LHCN-M2 (cell line): Measurements from ENCODE around the gene C4BPA. TPM values are rescaled to one million over a fixed set of nuclear protein-coding genes. Genes with fewer than 3 reads are reported as not detected.

Experiments used
- DNase-seq: peaks from one replicate; pipeline ENCODE4 v3.0.0-alpha.2; 2012; ENCODE audit warnings: low read depth
- polyA plus RNA-seq: library from polyadenylated mRNA; unstranded; fragments of >200 nt; gene quantifications from one replicate; pipeline ENCODE4 v1.2.1, GENCODE V29; 2012; ENCODE audit warnings: missing spikeins
- total RNA-seq: library from RNA; depleted of rRNA; stranded (reverse); fragments of >200 nt; gene quantifications from 2 replicates; pipeline ENCODE4 v1.2.3, GENCODE V29; 2014; rRNA removed

Gene C4BPA
- not detected in 2 replicates for total RNA-seq
- polyA plus RNA-seq, result not detected

DNA sequence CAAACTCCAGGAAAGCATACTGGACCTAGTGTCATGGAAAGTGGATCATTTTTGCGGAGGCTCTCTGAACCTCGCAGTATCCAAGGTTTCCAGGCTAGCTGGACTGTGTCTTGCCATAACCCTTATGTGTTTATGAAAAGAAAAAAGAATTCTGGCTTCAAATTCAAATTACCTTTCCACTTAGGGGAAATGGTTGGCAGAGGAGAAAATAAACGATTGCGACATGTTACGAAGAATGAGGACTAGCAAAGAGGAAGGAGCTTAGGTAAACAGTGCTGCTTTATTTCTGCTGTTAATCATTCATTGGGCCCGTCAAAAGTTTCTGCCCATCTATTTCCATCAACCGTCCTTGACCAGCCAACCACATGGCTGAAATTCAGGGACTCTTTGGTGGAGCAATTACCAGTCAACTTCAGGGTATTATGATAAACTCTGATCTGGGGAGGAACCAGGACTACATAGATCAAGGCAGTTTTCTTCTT, at the start of gene C4BPA:
TSS of gene C4BPA (plus strand) at position 342 of the 482 bp plus-strand sequence. CDS start 8,793 bp downstream, outside the sequence.
- DNase-seq, result no peak

DNA sequence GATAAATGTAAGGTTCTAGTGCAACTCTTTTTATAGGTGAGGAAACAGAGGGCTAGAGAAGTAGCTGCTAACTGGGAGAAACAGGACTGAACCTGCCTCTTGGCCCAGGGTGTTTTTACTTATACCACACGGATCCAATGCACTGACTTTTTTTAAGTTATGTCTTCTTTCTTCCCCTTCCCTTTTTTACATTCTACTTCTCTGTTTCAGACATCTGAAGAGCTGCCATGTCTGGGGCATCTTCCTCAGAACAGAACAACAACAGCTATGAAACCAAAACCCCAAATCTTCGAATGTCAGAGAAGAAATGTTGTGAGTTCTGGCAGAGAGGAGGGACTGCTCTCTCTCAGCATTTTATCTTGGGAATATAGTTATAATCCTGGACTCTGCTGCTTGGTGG, 49.5 kb upstream of the C4BPA start:
- DNase-seq, result no peak

DNA sequence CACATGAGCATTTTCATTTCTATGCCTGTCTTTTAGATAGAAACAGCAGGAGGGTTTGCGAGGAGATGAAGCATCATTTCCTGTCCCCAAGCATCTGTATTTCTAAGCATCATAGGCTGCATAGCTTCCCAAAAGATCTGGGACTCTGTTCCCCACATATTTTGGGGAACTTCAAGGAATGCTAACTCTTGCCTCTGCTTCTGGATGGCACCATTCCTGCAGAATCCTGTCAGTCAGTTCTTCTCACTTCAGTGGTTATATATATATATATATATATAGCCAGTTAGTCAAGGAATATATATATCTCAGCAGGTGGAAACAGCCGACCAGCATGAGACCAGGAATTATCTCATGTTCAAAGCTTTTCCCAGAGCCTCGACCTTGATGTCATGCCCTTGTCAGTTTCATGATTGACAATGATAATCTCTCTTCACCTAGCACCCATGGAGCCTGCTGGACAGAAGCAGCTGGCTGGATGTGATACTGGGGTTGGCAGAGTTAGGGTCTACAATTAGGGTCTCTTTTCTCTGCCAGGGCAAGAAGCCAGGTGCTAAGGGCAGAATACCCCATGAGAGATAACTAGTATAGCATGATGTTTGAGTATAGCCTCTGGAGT, 48.5 kb upstream of the C4BPA start:
- no peak for DNase-seq

DNA sequence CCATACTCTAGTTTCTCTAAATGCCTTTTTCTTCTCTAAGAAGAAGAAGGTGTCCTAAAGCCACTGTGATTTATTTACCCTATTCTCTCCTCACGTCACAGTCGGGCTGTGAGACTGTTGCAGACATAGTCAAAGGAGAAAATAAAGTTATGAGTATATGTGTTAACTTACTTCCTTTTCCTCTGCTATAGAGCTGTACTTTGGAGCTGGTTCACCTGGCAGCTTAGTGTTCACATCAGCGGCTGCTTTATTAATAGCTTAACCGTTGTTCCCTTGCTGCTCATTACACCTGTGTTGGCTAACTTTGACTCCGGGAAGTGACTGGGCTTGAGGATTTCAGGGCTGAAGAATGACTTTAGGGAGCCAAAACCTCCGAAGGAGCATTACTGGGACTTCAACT, 47.4 kb upstream of the C4BPA start:
- no peak for DNase-seq

DNA sequence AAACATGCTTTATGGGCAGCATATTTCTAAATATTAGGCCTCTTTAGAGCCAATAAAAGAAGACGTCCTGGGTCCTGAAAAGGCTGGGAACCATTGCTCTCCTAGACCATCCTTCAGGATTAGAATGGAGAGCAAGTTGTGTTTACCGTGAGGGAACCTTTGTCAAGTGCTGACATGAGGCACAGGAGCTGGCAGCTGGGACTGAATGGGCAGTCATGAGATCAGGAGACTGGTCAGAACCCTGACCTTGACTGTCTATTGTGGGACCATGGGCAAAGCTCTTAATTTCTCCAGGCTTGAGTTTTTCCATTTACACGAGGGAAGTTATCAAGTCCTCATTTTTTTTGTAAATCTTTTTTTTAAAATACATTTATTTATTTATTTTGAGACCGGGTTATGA, 45.8 kb upstream of the C4BPA start:
- DNase-seq, result no peak

DNA sequence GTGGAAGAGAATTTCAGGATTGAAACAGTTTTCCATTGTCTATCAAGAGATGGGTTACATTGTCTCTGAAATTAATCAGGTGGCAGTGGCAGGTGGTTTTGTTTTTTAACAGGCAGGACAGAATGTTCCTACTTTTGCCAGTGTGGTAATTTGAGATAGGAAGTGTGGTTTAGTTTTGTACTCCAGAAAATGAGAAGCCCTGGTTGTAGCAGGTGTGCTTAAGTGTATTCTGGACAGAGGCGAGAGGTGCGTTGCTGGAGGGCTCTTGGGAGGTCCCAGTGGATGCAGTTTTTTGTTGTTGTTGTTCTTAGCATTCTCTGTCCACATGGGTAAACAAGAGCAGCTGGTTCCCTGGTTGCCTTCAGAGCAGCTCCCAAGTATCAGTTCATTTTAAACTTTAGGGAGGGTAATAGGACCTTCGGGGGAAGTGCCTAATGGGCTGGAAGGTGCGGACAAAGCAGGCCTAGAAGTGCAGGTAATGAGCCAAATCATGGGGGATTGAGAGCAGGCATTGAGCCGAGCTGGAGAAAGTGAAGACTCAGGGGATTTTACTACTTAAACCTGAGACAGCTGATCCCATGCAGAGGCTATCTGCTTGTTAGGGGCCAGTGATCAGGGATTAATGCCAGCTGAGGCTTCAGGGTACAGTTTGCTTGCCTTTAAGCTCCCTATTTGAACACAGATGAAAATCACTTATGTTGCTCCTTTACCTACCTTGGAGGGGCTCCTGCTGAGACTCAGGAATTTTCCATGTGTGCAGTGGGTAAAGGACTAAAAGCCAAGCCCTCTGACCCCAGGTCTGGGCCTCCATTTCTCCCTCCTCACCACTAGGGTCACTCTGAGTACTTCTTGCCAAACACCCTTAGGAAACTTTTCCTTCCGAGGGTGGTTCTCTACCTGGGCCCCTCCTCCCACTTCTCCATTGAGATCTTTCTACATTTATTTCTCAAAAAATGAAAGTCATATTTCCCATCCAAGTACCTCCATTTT, 44.9 kb upstream of the C4BPA start:
- peak; percentile 78 for DNase-seq

DNA sequence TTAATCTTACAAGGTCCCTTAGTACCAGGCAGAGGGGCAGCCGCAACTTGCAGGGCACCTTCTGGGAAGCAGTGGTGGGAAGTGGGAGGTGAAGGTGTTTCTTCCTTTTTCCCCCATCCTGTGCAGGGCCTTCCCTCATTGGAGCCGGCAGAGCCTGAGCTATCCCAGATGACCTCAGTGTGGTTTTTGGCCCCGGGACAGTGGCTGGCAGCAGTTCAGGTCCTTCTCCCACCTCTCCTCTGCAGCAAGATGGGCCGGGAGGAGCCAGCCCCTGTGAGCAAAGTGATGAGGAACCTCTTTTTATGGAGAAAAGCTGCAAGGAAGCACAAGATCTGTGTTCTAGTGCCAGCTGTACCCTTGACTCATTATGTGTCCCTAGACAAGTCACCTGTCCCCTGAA, 44.2 kb upstream of the C4BPA start:
- no peak for DNase-seq

DNA sequence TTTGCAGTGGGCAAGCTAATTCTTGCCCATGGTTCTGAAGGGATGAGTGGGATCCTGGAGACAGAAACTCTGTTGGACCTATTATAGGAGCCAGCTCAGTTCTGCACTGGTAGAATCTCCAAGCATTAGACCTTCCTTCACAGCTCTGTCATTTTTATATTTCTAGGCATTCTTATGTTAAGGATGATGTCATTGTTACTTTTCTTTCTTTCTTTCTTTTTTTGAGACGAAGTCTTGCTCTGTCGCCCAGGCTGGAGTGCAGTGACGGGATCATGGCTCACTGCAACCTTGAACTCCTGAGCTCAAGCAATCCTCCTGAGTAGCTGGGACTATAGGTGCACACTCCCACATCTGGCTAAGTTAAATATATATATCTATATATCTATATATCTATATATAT, 43.4 kb upstream of the C4BPA start:
- no peak for DNase-seq

DNA sequence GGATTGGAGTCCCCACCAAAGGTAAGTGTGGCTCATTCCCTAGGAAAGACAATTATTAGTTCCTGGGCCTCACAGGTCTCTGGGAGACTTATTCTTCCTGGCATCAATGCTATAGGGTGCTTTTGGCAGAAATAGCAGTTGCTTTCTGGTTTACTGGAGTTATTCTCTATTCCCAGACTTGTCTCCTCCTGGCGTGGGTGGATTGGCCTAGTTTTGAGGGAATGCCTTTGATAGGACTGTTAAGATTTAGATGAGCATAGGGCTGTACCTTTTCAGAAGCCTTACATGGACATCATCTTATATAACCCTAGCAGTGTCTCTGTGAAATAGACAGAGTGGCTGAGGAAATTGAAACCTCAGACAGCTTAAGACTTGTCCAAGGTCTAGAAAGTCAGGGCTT, 42.0 kb upstream of the C4BPA start:
- no peak for DNase-seq

DNA sequence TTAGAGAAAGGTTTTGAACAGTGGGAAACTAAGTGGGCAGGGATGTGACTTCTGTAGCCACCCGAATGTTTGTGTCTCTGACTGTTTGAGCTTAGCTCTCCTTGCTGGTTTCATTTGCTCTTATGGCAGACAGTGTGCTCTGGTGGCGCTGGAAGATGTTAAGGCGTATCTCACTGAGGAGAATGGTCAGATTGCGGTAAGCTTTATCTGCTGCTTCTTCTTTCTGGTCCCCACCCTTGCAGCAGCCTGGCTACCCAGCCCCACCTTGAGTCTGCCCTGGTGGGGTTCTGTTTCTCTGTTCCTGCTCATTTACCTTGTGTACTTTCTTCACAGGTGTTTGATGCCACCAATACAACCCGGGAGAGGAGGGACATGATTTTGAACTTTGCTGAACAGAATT, 41.0 kb upstream of the C4BPA start:
- DNase-seq, result no peak

DNA sequence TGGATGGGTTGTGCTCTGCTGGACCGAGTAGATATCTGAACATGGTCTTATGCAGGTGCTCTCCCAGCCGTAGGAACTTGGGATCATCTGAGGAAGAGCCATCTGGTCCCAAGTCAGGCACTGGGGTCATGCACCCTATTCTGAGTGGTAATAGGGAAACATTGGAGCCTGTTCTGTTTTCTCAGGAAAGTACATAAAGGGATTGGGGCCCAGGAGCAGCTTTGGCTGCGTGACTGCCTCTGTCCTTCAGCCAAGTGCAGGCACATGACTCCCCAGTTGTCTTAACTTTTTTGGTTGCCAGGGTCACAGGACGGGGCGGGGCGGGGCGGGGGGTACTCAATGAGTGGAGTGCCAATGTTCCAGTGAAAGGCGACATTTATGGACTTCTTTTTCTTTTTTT, 39.5 kb upstream of the C4BPA start:
- DNase-seq, result no peak

DNA sequence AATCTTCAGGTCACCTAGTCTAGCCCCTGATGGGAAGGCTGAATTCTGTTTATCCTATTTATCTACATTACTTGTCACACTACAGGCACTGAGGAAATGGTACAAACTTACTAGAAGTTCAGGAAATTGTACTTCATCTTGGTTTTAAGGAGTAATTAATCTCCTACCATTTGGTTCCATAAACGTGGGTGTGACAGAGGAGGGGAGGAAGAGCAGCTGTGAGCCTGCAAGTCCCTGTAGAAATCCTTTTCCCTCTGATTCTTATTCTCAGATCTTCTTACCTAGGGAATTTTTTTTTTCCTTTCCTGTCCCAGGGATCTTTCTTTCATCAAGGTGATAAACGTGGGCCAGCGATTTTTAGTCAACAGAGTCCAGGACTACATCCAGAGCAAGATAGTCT, 36.8 kb upstream of the C4BPA start:
- DNase-seq, result no peak

DNA sequence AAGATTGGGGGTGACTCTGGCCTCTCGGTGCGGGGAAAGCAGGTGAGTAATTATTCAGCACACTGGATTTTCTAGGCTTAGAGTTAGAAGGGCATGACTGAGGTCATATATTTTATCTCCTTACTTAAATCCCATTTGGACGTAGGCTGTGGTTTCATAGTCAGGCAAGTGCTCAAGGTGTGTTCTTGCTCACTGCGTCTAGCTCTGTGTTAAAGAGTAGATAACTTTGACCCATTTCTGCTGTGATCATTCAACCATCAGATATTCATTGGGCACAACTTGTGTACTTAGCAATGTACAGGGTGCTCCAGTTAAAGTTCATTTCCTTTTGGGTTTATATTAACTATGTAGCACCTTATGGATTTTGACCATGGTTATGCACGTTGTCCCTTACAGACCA, 36.4 kb upstream of the C4BPA start:
- no peak for DNase-seq

DNA sequence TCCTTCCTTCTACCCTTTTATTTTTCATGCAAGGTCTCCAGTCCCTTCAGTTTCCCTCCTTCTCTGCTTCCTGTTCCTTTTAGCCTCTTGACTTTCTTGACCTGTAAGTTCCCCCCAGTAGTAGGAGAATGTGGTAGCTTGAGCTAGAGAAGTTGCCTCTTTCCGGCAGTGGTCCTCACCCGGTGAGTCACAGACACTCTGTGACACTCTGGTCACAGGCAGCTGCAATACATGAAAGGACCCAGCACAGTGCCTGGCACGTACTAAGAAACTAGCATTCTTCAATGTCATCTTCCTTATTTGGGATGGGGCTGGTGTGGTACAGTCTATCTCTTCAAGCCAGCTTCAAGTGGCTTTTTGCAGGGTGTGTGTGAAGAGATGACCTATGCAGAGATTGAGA, 35.0 kb upstream of the C4BPA start:
- DNase-seq, result no peak

DNA sequence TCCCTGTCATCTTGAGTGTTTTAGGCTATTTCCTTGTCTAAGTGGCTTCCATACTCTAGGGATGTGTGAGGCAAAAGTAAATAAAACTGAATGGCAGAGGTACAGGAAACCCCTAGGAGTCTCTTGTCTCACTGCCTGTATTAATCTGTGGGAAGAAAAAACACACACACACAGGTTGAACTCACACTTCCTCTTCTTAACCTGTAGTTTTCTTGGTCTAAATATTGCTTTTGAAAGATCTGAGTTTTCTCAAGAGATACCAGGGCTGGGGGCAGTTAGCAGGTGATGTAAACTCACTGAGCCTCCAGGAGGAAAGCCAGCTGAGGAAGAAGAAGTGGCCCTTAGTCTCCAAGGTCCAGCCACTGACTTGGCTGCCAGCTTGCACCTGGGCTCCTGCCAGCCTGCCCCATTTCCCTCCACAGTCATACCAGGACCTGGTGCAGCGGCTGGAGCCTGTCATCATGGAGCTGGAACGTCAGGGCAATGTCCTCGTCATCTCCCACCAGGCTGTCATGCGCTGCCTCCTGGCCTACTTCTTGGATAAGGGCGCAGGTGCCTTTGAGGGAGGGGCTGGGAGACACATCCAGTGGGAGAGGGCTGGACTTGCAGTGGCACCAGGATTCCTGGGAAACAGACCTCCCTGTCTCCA, 34.1 kb upstream of the C4BPA start:
- DNase-seq, result no peak

DNA sequence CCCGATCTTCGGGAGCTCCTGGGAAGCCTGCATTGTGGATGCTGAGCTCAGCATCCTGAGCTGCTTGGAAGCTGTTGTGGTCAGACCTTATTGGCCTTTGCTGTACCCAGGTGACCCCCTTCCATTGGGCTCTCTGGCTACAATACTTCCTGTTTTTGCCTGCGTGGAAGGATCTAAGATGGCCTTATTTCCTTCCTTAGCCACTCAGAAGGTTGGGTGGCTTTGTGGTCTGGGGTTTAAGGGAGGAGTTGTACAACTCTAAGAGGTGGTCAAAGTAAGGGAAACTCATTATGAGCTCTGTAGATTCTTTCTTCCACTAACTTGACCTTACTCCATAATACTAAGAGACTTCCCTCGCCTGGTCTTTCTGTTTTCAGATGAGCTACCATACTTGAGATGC, 33.2 kb upstream of the C4BPA start:
- no peak for DNase-seq

DNA sequence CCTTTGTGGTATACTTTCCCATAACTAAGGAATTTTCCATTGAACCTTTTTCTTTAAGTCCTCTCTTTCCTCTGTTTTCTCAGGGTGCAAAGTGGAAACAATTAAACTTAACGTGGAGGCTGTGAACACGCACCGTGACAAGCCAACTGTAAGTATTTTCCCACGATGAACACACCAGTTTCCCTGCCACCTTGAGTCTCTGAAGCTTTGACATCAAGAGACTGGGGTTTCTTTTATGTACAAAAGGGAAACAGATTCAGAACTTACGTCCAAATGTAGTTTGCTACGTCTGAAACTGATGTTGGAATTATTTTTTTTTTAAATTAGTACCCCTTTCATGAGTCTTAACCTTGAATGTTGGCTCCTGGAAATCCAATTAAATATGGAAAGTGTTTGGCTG, 32.6 kb upstream of the C4BPA start:
- no peak for DNase-seq

DNA sequence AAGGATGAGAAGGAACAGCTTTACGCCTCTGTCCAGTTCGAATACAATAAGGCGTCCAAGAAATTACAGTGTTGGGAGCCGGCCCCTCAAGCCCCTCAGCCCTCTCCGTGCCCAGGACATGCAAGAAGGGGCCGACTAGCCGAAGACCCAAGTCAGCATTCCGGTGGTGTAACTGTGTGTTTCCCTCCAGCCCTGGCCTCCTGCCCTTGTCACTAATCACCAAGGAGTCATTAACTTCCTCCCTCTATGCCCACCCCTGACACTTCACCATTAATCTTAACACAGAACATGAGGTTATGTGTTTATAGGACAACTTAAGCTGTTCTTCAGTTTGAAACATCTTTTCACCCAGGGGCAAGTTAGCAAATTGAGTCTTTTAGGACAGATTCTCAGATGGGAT, 31.8 kb upstream of the C4BPA start:
- DNase-seq, result no peak

DNA sequence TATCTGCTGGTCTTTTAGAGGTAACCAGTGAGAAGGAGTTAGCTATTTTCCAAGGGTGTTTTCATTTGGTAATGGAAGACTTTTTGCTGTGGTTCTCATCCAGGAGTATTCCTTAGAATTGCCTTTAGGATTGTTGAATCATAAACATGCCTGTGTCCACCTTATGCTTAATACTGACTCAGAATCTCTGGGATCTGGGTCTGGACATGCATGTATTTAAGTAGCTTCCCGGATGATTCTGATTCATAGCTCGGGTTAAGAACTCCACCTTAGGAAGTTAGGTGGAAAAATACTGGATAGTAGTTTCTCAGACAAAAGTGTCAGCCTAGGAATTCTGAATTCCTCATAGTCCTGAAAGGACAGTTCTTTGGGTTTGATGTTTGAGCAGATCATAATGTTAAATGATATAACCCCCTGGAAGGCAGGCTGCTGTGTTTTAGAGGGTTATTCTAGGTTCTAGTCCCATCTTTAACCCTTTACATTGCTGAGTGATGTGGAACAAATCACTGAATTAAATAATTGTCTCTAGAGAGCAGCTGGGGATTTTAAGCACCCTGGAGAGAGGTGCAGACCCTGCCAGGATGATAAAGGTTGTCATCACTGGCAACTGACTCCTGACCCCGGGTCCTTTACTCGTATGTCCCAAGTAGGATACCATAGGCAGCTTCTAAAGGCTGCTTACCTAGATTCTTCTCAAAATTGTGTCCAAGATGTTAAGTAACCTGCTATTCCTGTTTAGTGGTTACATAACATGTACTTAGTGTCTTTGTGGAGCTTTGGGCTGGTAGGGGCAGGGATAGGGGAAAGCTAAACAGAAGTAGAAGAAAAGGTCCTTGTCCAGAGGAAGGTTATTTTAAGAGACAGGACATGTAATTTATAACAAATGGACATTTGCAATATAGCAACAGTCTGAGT, 29.9 kb upstream of the C4BPA start:
- DNase-seq, result peak; percentile 22

DNA sequence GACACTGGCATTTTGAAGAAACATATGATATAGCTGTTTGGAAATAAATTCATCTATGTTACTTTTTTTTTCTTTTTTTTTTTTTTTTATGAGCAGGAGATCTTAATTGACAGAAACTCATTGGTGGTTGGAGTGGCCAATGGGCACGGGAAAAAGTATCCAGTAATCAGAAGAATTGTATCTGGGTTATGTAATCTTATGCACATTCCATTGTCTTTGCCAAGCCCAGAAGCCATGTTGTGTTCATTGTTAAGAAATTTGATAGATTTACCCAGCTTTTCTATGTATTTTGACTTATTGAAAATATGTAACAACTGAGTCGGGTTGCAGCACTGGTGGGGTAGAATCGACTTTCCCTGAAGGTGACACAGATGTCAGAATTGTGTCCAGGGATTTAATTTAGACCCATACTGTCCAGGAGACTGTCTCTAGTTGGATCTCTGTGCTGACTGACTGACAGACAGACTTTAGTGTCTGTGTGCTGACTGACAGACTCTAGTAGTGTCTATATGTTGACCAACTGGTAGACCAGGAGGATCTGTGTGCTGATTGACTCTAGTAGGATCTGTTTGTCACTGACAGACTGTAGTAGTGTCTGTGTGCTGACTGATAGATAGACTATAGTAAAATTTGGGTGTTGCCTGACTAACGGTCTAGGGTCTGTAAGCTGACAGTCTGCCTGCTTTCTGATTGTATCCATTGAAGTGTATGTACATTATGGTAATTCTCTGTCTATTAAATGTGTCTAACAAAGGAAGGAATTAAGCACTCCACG, 27.7 kb upstream of the C4BPA start:
- DNase-seq, result no peak
